Endothelial cell of umbilical vein (primary cell): Measurements from ENCODE around the gene IFT74. TPM values are rescaled to one million over a fixed set of nuclear protein-coding genes. Genes with fewer than 3 reads are reported as not detected.

Experiments used
- Bru-seq: library from RNA; stranded (reverse); fragments of 400-500 nt; gene quantifications from one replicate; lab custom pipeline; 2021; lab: Mats Ljungman, UMichigan
- BruChase-seq, 2 experiments: library from RNA; stranded (reverse); fragments of 400-500 nt; gene quantifications; one replicate each; lab custom pipeline; 2021; lab: Mats Ljungman, UMichigan
- BruUV-seq: library from RNA; stranded (reverse); fragments of 400-500 nt; replicated peaks from 2 replicates; lab custom pipeline; 2021; lab: Mats Ljungman, UMichigan
- CTCF ChIA-PET: fragments of 300-600, 350-600 bp; sonication (Branson Sonifier 250); formaldehyde crosslinking; loops from one replicate; lab custom pipeline; 2021; ENCODE audit warnings: antibody characterized with exemption, inconsistent platforms; lab: Charles Lee
- POLR2A ChIA-PET: fragments of 300-600, 350-600 bp; sonication (Branson Sonifier 250); formaldehyde crosslinking; loops from one replicate; lab custom pipeline; 2021; ENCODE audit warnings: antibody characterized with exemption, inconsistent platforms; lab: Charles Lee
- DNase-seq: peaks from one replicate; pipeline ENCODE4 v3.0.0-alpha.2; 2011; ENCODE audit warnings: low read depth, low spot score
- FAIRE-seq: peaks from 2 replicates; lab custom pipeline; 2011; peaks lifted over from hg19 to GRCh38; lab: Jason Lieb, UNC
- H2AFZ ChIP-seq: 2 replicates; pipeline ENCODE4 v1.6.0; 2012; ENCODE audit warnings: low read depth, low read length, control low read depth, inconsistent platforms
- H3K27ac ChIP-seq: 2 replicates; pipeline ENCODE4 v1.5.1; 2011; ENCODE audit warnings: low read depth, mild to moderate bottlenecking, control low read depth, low read length, moderate library complexity; ENCODE audit not compliant: insufficient read depth
- H3K27me3 ChIP-seq, 2 experiments: 2 replicates each; pipeline versions ENCODE4 v1.6.0 to v1.6.1; 2011; ENCODE audit warnings: low read length in 2 of 2, mixed read lengths in 1 of 2; ENCODE audit not compliant: control insufficient read depth in 2 of 2, insufficient read depth in 2 of 2
- H3K36me3 ChIP-seq, 2 experiments: 2 replicates in 1 of 2; 3 replicates in 1 of 2; pipeline ENCODE4 v1.5.1; 2011; ENCODE audit warnings: low read length in 2 of 2, mild to moderate bottlenecking in 1 of 2, moderate library complexity in 1 of 2; ENCODE audit not compliant: control insufficient read depth in 2 of 2, insufficient read depth in 2 of 2; ENCODE audit errors: extremely low read depth in 1 of 2
- H3K4me1 ChIP-seq: 3 replicates; pipeline ENCODE4 v1.5.1; 2011; ENCODE audit warnings: mild to moderate bottlenecking, low read length; ENCODE audit not compliant: control insufficient read depth, insufficient read depth; ENCODE audit errors: extremely low read depth
- H3K4me2 ChIP-seq: 2 replicates; pipeline ENCODE4 v1.6.1; 2011; ENCODE audit warnings: low read length, control low read depth, mixed read lengths; ENCODE audit not compliant: insufficient read depth
- H3K4me3 ChIP-seq, 3 experiments: fragments of 200-600 bp in 1 of 3; sonication (generic), shearing (Covaris generic) in 1 of 3; replicated peaks in 1 of 3; 2 replicates each; pipeline ENCODE4 v1.5.1; 2011 to 2016; ENCODE audit warnings: control low read depth in 3 of 3, low read length in 3 of 3, mild to moderate bottlenecking in 2 of 3, inconsistent platforms in 1 of 3, low read depth in 1 of 3, moderate library complexity in 1 of 3; ENCODE audit not compliant: insufficient read depth in 1 of 3
- H3K79me2 ChIP-seq: 2 replicates; pipeline ENCODE4 v1.6.0; 2012; ENCODE audit warnings: low read length, inconsistent platforms; ENCODE audit not compliant: control insufficient read depth, insufficient read depth
- H3K9ac ChIP-seq: replicated peaks from 2 replicates; pipeline ENCODE3; 2011; ENCODE audit warnings: low read length, control low read depth; ENCODE audit not compliant: insufficient read depth; ENCODE audit errors: extremely low read depth
- H3K9me1 ChIP-seq: replicated peaks from 3 replicates; pipeline ENCODE4 v1.6.0; 2011; ENCODE audit warnings: mild to moderate bottlenecking, low read length; ENCODE audit not compliant: control insufficient read depth, insufficient read depth; ENCODE audit errors: extremely low read depth
- H3K9me3 ChIP-seq: replicated peaks from 2 replicates; pipeline ENCODE4 v1.5.1; 2012; ENCODE audit warnings: low read length, inconsistent platforms; ENCODE audit not compliant: control insufficient read depth, insufficient read depth
- H4K20me1 ChIP-seq: replicated peaks from 2 replicates; pipeline ENCODE3; 2011; ENCODE audit warnings: mild to moderate bottlenecking, low read length; ENCODE audit not compliant: control insufficient read depth, insufficient read depth; ENCODE audit errors: extremely low read depth
- GATA2 ChIP-seq: IDR thresholded peaks from 2 replicates; pipeline ENCODE4 v1.7.0; 2011; ENCODE audit warnings: low read depth, mild to moderate bottlenecking, moderate library complexity, mixed read lengths, low read length; ENCODE audit not compliant: insufficient read length, insufficient read depth
- MYC ChIP-seq: IDR thresholded peaks from one replicate; pipeline ENCODE4 v1.6.1; 2011; ENCODE audit warnings: mild to moderate bottlenecking, low read depth, low read length
- POLR2A ChIP-seq: IDR thresholded peaks from 2 replicates; pipeline ENCODE4 v1.6.1; 2012; ENCODE audit warnings: low read depth, mild to moderate bottlenecking, control low read depth, low read length
- POLR2AphosphoS5 ChIP-seq: IDR thresholded peaks from 2 replicates; pipeline ENCODE4 v1.6.1; 2012; ENCODE audit warnings: low read depth, mild to moderate bottlenecking, control low read depth, low read length, moderate library complexity; ENCODE audit not compliant: insufficient read depth
- dilution Hi-C: fragments of 300-500 bp; cut with MboI; formaldehyde crosslinking; loops from one replicate; pipeline ENCODE4 v1.15.0; 2019; ENCODE audit warnings: low sequenced_read_pairs; ENCODE audit not compliant: extremely low pct_ligation_motif_present
- intact Hi-C: fragments of 100-400 bp; cut with micrococcal nuclease; formaldehyde crosslinking; loops from one replicate; pipeline ENCODE4 v1.10.0; 2022
- long read RNA-seq: library from polyadenylated mRNA; stranded (forward); transcript quantifications from one replicate; pipeline ENCODE4 v2.0.0, GENCODE V29; 2021
- polyA minus RNA-seq, 3 experiments: library from RNA; depleted of rRNA, polyadenylated mRNA; stranded (reverse); fragments of >200 nt; gene quantifications; 1 replicate in 1 of 3; 2 replicates in 2 of 3; pipeline ENCODE4 v1.2.3, GENCODE V29; 2011
- polyA plus RNA-seq, 4 experiments: library from polyadenylated mRNA; depleted of rRNA in 3 of 4; stranded (reverse) in 3 of 4; unstranded in 1 of 4; fragments of >200 nt; gene quantifications; 2 replicates each; pipeline versions ENCODE4 v1.2.1 to v1.2.3, GENCODE V29; 2011 to 2012; ENCODE audit warnings: missing spikeins in 1 of 4
- total RNA-seq: library from RNA; stranded (reverse); gene quantifications from 2 replicates; pipeline ENCODE4 v1.2.3, GENCODE V29; 2021

Gene IFT74
- 7.8 and 10.8 TPM in 2 replicates for total RNA-seq
- 2.8 and 3.4 TPM in 2 replicates for polyA plus RNA-seq
- polyA plus RNA-seq (2011; cell fraction: cytosol; rRNA removed): 4.7 and 5.1 TPM in 2 replicates
- polyA plus RNA-seq (2011; cell fraction: nucleus; rRNA removed): 6.6 and 7.8 TPM in 2 replicates
- 6.4 and 7.0 TPM in 2 replicates for polyA plus RNA-seq (2012)
- 9.5 and 11.0 TPM in 2 replicates for polyA minus RNA-seq
- polyA minus RNA-seq (2011; cell fraction: cytosol; rRNA and poly(A)+ RNA removed): 3.2 TPM
- 12.4 and 17.5 TPM in 2 replicates for polyA minus RNA-seq (2011; cell fraction: nucleus; rRNA and poly(A)+ RNA removed)
- Bru-seq, nascent RNA: percentile 59 among the genes with signal in this experiment
- BruChase-seq, experiment 1, labeled RNA remaining after a 6-hour chase: percentile 46 among the genes with signal in this experiment
- BruChase-seq, experiment 2, labeled RNA remaining after a 2-hour chase: percentile 49 among the genes with signal in this experiment
- long read RNA-seq, transcript IFT74-201 (20 exons, 2,160 nt): major isoform, 22 of 31 reads
- long read RNA-seq, partial matches to known transcripts: 5 of 31 reads
- long read RNA-seq, other reads (novel, unspliced or antisense): 3 of 31 reads

DNA sequence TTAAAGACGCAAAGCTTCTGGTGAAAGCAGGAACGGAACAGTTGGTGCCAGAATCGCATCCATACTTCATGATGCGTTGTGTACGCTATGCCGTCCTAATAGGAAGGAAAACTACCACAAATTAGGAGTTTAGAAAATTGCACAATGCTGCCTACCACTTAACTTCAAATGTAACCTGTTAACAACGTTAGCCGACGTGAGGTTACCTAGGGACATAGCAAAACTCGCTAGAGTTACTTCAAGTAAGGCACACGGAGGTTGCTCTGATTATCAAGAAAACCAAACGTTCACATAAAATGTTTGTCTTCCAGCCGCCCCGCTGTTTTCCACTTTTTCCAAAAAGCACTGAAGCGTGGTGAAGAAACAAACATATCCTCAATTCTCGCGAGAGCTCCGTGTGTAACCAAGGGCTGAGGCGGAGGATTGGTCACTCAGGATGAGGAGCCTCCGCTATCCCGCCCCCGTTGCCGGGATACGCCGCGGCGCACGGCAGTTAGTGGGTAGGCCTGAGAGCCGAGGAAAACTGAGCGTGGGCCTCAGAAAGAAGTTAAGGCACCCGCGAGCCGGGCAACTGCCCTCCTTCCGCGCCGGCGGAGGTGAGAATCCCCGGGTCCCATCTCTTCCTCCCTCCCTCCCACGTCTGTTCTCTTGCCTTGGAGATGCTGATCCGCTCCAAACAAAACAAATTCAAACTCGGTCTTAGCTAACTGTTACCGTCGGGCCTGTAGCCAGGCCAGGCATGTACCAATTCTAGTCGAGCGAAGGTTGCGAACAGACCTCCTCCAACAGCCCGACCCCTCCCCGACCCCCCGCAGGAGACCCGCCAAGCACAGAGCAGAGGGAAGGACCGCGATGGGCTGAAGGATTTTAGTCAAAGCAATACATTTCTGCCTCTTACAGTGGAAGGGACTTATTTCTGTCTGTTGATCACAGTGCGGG is at the start of gene IFT74:
Gene IFT74, plus strand, starts transcription at position 492 of the 939 bp plus-strand sequence. CDS start 5,556 bp downstream, outside the sequence.
- dilution Hi-C loops: no loop called here

More for the DNA sequence above, at the start of gene IFT74:
- H3K9ac ChIP-seq: peak within 1 kb of the TSS; percentile 81
- H3K4me3 ChIP-seq: peak within 1 kb of the TSS; percentile 46 to 85 (median 68)
- H3K27me3 ChIP-seq: no peaks in the 10 kb centered on the region
- TSS peak; percentile 94 for BruUV-seq
- peak within 1 kb of the TSS; percentile 83 for H3K4me2 ChIP-seq
- peaks cover 14% of the 10 kb centered on the region for H3K4me1 ChIP-seq
- H3K27ac ChIP-seq: peak within 1 kb of the TSS; percentile 76
- TF ChIP-seq GATA2: no peak
- peak; percentile 78 for TF ChIP-seq POLR2AphosphoS5
- TF ChIP-seq POLR2A: peak; percentile 81
- TF ChIP-seq MYC: no peak
- ChIA-PET POLR2A (interaction anchor here (0.5 to 1.4 kb wide), 3 partner anchors 9 to 156 kb away, joined by 4 to 15 read pairs (median 6); partner anchors contain the start of gene PLAA), CTCF (interaction anchor here (0.6 to 1.1 kb wide), 4 partner anchors 9 to 321 kb away, joined by 3 to 6 read pairs (median 4); partner anchors contain the start of gene PLAA)
- DNase-seq (peak; percentile 98), FAIRE-seq (peak; percentile 98)
- H3K36me3 ChIP-seq: no peaks in the 10 kb centered on the region
- intact Hi-C loops: loop anchor here (1.0 to 5.0 kb wide), 4 partner anchors 9 to 1094 kb away; partner anchors contain the start of genes CAAP1 and PLAA
- no peaks in the 10 kb centered on the region for H3K79me2 ChIP-seq
- peak within 1 kb of the TSS; percentile 98 for H2AFZ ChIP-seq
- H4K20me1 ChIP-seq: no peaks in the 10 kb centered on the region
- no peaks in the 10 kb centered on the region for H3K9me1 ChIP-seq
- H3K9me3 ChIP-seq: no peaks in the 10 kb centered on the region
